GM18861 (cell line): ENCODE data around the gene PLTP.
"Not testable (repeated sequence)": the region's sequence is repeated elsewhere in the genome, so short reads cannot be mapped to it uniquely, and the experiment has no call there.

Experiments used
- ATAC-seq: cut with Tn5 transposase; IDR thresholded peaks from one replicate; pipeline ENCODE4 v1.9.1; 2021; ENCODE audit not compliant: unreplicated experiment

Gene PLTP, protein sequence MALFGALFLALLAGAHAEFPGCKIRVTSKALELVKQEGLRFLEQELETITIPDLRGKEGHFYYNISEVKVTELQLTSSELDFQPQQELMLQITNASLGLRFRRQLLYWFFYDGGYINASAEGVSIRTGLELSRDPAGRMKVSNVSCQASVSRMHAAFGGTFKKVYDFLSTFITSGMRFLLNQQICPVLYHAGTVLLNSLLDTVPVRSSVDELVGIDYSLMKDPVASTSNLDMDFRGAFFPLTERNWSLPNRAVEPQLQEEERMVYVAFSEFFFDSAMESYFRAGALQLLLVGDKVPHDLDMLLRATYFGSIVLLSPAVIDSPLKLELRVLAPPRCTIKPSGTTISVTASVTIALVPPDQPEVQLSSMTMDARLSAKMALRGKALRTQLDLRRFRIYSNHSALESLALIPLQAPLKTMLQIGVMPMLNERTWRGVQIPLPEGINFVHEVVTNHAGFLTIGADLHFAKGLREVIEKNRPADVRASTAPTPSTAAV

DNA sequence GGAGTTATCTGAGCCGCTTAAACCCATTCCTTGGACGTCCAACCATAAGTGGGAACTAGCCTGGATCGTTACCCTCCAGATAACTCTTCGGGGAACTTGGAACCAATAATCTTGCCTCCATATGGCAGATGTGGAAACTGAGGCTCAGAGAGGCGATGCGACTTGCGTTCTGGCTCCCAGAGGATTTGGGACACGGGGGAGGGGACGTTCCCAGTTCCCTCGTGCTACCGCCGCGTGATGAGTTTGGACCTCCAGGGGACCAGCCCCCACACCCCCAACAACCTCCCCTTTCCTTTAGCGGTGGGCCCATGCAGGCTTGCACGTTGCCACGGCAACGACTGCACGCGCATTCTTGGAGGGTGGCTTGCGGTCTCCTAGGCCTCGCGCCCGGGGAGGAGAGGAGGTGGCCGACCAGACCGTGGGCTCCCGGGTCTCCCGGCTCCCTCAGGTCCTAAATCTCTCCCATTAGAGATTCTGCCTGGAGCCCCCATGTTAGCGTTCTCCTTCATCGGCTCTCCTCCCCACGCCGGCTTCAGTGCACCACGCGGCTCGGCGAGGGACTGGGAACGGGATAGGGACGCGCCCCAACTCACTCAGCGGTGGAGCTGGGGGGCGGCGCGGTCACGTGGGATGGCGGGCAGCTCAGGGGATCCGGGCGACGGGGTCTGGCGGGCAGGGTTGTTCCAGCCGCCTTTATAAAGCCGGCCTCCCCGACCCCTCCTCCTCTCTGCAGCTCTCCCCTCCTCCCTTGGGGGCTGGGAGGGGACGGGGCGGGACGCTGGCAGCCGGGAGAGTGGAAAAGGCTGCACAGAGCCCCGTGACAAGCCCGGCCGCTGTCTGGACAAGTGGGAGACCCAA, at the start of gene PLTP:
Gene PLTP (minus strand): TSS at position 670 of the 858 bp plus-strand sequence. CDS start 703 bp downstream, outside the sequence.
- no peak for ATAC-seq

DNA sequence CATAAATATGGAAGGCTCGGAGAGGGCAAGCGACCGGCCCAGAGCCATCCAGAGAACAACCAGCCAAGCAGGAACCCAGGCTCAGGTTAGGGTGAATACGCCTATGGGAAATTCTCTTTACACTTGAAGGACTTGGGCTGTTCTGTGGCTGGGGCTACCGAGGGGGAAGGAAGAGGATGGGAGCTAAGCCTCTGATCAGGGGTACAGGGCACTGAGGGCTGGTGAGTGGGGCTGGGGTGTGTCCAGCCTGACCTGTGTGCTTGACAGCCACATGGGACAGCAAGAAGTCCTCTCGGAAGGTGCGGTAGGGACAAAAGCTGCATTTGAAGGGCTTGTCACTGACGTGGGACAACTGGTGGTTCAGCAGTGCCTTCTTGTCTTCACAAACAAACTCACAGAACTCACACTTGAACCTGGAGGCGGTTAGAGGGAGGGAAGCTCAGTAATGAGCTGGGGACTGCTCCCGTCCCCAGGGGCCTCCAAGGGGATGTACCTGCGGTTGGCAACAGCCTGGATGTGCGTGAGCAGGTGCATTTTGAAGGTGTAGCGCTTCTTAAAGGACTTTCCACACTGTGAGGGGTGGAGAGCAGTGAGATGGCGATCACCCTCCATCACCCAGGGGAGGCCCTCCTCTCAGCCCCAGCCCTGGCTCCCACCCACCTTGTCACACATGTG, 48.1 kb upstream of the PLTP start:
- ATAC-seq = no peak

DNA sequence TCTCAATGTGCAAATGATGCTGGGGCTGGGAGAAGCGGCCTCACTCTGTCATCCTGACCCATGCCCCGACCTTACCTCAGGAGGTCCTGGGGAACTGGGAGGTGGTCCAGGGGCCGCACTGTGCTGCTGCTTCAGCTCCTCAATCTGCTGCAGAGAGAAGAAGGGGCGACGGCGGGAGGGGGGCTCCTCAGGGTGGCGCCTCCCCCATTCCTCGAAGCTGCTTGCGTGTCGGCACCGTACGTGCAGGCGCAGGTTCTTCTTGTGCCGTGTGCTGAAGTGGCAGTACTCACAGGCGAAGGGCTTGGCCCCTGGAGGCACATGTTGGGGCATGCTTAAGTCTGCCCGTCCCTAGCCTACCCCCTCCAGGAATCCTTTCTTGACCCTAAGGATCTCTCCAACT, 47.2 kb upstream of the PLTP start:
- ATAC-seq = no peak

DNA sequence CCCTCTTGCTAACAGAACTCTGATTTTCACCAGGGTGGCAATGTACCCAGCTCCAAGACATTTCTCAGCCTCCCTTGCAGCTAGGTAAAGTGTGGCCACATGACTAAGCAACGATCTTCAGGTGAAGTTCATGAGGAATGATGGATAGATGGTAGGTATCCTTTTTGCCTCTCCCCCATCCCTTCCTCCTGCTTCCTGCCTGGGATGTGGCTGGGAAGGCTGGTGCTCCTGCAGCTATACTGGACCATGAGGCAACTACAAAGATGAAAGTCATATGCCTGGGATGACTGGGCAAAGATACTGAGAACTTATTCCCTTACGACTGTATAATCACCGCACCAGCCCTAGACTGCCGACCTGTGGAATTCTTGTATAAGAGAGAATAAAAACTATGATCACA, 46.6 kb upstream of the PLTP start:
- ATAC-seq = no peak

DNA sequence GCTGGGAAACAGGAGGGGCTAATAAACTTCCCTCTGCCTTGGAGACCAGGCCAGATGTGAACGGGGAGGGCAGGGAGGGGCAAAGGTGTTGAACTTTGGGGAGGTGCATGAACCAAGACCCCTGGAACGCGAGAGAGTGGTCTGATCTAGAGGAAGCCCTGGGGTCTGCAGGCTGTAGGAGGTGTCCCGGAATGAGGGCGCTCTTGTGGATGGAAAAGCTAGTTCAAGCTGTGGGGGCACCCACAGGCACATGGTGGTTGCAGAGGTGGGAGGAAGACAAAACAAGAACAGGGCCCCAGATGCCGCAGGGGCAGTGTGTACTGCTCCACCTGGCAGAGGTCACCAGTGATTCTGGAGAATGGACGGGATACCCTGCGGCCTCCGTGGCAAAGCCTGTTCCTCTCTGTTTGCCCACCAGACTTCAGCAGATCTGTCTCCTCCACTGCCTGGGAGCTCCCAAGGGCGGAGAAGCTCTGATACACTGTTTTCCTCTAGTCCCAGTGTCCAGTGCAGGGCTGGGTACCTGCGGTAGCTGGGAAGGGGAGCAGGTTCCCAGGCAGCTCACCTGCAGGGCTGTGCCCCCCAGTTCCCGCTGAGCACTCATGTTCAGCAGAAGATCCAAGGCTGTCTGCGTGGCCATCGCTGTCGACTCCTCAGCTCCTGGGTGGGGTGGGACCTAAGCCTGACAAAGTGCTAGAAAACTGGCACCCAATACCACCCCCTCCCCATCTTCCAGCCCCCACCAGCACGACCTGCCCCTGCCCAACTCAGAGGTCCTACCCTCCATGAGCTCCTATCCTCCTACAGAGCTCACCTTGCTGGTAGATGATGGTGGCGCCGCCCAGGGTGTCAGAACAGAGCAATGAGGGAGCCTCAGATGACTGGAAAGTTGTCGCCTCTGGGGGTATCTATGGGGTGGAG, 45.3 kb upstream of the PLTP start:
- ATAC-seq = no peak

DNA sequence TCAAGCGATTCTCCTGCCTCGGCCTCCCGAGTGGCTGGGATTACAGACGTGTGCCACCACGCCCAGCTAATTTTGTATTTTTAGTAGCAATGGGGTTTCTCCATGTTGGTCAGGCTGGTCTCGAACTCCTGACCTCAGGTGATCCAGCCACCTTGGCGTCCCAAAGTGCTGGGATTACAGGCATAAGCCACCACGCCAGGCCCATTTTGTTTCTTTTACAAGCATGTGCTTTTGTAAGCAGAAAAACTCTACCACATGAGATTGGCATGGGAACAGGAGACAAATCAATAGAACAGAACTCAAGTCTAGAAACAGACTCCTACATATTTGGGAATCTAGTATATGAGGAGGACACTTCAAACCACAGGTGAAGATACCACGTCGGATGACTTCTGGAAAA, 44.4 kb upstream of the PLTP start:
- not testable (repeated sequence) for ATAC-seq

DNA sequence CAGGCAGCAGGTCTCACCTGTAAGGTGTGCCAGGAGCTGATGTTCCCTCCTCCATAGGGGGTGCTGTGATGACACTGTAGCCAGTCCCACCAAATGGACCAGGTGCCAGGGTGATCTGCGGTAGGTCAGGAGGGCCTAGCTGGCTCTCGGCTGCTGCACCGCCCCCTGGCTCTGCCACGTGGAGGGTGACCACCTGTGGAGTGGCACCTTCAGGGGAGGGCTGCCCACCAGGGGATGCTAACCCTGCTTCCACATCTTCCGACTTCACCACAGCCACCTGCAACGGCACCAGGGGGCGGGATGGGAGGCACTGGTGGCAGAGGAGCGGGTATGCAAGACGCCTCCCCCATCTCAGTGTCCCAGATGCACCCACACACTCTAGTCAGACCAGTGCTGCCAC, 41.7 kb upstream of the PLTP start:
- ATAC-seq = no peak

DNA sequence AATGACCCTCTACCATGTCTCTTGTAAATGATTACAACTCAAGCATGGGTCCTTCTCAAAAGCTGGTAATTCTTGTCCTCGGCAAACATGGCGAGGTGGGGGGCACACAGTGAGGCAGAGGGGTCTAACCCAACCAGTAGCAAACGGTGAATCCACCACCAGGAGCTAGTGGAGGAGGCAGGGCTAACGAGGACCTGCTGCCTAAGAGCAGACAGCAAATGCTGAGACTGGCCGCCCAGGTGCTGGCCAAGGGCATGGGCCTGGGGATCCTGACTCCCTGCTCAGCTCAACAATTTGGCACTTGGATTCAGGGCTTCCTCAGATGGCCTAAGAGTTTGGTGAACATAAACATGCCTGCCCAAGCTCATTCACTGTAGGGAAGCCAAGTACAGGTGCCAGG, 40.9 kb upstream of the PLTP start:
- ATAC-seq = no peak

DNA sequence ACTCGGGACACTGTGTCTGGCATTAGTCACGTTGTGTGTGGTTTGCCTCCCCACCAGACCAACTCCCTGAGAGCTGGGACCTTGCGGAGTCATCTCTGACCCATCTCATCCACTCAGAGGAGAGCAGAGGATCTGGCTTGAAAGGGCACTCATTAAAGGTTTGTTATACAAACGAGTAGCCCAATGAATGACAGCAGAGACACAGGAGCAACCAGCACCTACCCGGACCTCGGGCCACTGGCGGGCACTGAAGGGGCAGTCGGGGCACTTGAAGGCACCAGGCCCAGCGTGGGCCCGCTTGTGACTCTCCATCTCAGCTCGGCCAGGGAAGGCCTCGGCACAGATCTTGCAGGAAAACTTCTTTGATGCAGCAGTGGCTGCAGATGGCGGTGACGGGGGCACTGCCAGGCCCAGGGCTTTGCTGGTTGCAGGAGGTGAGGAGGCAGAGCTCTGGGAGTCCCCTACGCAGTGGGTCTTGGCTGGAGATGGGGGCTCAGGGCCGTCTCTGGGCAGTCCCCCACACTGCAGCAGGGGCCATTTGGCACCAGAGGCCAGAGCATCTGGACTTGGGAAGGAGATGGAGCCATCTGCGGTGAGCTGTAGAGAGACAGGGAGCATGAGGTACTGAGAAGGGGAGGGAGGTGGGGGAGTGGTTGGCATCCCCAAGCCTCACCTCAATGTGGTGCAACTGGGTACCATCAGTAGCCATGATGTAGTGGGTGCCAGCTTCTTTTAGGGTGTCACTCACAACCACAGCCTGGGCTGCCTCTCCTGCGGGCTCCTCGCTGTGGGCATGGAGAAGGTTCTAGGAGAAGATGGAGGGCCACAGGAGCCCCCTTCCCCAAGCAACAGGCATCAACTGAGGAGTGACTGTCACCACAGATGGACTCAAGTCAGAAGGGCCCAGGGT, 40.2 kb upstream of the PLTP start:
- ATAC-seq = no peak

DNA sequence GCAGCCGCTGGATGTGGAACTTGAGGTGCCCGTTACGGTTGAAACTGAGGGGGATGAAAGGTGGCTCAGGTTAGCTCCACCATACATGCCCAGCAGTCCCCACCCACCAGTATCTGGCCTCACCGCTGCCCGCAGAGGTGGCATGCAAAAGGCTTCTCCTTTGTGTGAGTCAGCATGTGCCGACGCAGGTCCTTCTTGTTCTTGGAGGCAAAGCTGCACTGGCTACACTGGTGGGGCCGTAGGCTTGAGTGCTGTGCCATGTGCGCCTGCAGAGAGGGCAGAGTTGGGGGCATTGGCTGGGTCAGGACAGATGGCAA, 38.3 kb upstream of the PLTP start:
- ATAC-seq = no peak

DNA sequence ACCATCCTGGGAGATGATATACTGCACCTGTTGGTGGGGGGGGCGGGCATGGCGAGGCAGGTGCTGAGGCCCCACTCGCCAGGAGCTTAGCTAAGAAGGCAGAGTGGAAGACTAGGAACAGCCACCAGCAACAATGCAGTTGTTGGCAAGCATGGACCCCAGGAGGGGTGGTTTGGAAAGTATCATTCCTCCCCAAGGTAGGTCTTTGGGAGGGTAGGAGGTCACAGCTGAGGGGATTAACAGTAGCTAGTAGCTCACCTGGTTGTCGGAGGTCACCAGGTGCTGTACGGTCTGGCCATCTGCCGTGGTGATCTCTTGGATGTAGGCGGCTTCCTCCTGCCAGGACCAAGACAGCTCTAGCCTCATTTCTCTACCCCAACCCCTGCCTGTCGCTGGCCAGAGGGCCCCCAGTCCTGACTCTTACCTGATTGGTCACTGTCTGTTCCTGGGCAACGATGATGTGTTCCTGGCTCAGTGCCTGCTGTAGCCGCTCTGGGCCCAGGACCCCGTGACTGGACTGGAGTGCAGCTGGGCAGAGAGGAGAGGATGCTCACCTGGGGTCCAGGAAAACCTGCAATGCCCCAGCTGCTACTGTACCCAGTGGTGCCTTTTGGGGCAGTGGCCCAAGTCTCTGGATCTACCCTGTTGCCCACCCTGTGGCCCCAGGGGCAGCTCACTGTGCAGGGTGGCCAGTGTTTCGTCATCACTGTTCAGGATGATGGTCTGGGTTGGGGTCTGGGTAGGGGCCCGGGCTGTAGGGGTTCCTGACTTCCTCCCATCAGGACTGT, 37.8 kb upstream of the PLTP start:
- no peak for ATAC-seq

DNA sequence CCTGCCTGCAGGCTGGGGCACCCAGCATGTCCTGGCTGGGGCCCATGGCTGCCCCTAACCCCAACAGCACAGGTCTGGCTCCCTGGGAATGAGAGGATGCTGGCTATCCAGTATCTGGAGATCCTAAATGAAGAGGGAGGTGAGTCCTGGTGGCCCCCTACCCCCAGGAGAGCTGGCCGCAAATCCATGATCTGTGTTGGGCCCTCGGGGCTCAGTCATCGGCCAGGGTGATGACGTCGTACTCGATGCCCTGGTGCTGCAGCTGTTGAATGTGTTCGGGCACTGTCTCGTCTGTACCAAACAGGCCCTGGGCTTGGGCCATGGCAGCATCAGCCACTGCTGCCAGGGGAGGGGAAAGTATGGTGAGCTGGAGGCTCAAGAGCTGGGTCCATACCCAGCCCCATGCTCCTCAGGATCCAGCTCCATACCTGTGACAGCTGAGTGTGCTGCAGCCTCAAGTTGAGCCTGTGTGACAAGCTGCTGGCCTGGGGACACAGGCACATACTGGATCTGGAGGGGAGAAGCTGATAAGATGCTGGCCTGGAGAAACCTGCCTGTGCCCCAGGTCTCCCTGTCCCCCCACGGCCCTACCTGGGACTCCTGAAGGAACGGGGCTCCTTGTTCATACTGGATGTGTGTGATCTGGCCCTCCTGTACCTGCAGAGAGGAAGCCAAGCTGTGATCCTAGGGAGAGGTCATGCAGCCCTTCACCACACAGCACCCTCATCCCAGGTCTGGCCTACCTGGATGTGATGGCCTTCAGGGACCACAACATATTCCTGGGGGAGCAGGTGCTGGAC, 37.0 kb upstream of the PLTP start:
- no peak for ATAC-seq

DNA sequence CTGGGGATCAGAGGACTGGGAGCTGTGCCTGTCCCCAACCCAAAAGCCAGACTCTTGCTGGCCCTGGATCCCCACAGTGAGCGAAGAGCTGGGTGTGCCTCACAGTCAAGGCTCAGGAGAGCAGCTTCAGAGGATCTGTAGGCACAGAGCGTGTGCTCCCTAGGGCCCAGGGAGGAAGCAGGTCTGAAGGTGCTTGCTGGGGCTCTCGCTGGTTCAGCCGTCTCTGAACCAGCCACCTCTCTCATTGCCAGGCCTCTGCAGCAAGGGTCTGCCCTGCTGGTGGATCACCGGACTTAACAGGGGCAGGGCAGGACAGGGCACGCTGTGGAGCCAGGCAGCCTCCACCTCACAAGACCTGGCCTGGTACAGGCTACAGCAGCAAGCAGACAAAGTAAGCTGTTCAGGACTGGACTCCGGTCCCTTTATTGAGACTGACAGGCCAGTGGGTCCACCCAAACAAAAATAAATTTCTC, 36.3 kb upstream of the PLTP start:
- ATAC-seq = no peak

DNA sequence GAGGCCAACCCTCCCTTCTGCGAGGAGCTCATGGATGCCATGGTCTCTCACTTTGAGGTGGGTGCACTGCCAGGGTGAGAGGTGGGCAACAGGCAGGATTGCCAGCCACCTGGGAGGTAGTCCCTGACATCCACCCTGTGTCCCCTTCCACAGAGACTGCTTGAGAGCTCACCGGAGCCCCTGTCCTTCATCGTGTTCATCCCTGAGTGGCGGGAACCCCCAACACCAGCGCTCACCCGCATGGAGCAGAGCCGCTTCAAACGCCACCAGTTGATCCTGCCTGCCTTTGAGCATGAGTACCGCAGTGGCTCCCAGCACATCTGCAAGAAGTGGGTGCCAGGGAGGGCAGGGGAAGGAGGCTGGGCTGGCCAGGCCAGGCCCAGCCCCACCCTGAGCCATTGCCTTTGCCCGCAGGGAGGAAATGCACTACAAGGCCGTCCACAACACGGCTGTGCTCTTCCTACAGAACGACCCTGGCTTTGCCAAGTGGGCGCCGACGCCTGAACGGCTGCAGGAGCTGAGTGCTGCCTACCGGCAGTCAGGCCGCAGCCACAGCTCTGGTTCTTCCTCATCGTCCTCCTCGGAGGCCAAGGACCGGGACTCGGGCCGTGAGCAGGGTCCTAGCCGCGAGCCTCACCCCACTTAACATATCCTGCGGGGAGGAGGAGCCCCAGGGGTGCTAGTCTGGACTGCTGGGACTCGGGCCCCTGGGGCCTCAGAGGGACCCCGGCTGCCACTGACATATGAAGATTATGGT, 35.3 kb upstream of the PLTP start:
- no peak for ATAC-seq

DNA sequence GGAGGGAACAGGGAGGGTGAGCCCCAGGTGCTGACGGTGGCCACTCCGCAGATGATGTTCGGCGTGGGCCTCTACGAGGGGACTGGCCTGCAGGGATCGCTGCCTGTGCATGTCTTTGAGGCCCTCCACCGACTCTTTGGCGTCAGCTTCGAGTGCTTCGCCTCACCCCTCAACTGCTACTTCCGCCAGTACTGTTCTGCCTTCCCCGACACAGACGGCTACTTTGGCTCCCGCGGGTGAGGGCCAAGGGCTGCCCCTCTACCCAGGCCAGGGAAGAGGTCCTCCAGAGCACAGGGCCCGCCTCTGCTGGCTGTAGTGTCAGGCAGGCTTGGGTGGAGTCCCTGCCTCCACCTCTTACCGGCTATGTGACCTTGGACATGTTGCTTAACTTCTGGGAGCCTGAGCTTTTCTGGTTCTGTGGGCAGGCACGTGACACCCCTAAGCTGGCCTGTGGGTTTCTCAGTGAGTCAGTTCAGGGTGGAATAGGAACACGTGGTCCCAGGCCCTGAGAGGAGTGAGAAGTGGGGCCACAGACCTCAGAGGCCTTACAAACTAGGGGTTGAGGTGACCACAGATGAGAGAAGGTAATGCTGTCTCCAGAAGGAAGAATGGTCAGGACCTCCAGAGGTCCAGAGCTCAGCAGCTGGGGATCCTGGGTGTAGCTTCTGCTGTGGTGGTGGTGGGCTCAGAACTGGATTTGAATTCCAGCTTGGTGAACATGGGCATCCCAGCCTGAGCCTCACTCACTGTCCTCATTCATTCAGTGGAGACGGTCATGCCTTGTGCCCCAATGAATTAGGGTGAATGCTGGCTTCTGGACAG, 34.4 kb upstream of the PLTP start:
- ATAC-seq = peak; percentile 49

DNA sequence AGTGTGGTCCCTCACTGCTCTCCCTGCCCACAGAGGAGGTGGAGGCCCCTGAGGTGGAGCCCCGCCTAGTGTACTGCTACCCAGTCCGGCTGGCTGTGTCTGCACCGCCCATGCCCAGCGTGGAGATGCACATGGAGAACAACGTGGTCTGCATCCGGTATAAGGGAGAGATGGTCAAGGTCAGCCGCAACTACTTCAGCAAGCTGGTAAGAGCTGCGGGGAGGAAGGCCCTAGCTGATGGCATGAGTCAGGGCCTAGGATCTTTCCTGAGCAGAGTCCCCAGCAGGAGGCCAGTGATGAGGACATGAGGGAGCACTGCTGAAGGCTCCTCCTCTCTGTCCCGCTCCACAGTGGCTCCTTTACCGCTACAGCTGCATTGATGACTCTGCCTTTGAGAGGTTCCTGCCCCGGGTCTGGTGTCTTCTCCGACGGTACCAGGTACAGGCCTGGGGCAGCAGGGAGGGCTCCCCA, 33.8 kb upstream of the PLTP start:
- ATAC-seq = no peak
